Stimulated activated CD8-positive, alpha-beta memory T cell treated with anti-CD3 and anti-CD28 coated beads, Interleukin-15, amount 100 ng/mL, for 48 hours (primary cell): ENCODE results near the gene KPNA1.
"Not testable (repeated sequence)": the region's sequence is repeated elsewhere in the genome, so short reads cannot be mapped to it uniquely, and the experiment has no call there.

Source experiments
- DNase-seq, 2 donors: peaks; one replicate each; pipeline ENCODE4 v3.0.0-alpha.2; 2020; ENCODE audit warnings: low read depth in 2 of 2

The KPNA1 gene

DNA sequence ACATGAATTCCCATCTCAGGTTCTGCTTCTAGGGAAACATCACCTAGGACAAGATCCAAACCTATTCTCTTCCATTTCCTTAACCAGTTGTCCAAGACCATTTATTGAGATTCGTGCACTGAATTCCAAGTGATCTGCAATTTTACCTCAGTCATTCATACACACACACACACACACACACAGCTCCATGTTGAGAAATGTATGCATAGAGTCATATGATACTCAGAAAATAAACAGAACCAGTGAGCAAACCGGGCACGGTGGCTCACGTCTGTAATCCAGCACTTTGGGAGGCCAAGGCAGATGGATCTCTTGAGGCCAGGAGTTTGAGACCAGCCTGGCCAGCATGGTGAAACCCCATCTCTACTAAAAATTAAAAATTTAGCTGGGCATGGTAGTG lies 6.1 kb upstream of the KPNA1 start:
- no peak for DNase-seq

- no peak for DNase-seq
Observed at GRCh38 chr3:122519693-122520092, 5.0 kb upstream of the KPNA1 start.

DNA sequence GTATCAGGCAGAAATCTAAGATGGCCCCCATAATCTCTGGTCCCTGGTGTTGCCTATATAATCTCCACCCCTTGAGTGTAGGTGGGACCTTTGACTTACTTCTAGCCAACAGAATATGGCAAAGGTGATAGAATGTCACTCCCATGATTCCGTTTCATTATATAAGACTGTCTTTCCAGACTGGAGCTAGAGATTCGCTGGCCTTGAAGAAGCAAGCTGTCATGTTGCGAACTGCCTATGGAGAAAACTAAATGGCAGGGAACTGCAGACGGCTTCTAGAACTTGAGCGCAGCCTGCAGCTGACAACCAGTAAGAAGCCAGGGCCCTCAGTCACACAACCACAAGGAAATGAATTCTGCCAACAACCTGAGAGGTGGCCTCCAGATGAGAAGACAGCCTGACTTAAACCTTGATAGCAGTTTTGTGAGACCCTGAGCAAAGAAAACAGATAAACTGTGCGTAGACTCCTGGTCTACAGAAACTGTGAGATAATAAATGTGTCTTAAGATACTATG lies 2.2 kb upstream of the KPNA1 start:
- DNase-seq, result no peak

DNA sequence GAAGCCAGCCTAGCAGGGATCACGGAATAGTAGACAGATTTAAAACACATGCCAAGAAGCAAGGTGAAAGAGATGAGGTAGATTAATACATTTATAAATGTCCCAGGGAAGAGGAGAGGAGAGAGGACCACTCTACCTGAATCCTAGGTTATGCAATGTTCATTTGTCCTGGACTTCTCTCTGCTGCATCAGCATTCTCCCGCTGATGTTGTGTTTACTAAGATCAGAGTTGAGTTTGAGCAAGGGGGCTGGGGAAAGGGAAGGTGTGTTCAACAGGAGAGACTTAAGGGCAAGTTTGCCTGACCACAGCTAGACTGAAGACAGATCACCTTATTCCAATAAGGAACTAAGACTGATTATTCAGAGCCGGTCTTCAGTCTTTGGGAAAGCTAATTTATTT lies 1.1 kb upstream of the KPNA1 start:
- no peak for DNase-seq

GRCh38 chr3:122515020-122515468 lies 305 bp upstream of the KPNA1 start:
- no peak for DNase-seq

DNA sequence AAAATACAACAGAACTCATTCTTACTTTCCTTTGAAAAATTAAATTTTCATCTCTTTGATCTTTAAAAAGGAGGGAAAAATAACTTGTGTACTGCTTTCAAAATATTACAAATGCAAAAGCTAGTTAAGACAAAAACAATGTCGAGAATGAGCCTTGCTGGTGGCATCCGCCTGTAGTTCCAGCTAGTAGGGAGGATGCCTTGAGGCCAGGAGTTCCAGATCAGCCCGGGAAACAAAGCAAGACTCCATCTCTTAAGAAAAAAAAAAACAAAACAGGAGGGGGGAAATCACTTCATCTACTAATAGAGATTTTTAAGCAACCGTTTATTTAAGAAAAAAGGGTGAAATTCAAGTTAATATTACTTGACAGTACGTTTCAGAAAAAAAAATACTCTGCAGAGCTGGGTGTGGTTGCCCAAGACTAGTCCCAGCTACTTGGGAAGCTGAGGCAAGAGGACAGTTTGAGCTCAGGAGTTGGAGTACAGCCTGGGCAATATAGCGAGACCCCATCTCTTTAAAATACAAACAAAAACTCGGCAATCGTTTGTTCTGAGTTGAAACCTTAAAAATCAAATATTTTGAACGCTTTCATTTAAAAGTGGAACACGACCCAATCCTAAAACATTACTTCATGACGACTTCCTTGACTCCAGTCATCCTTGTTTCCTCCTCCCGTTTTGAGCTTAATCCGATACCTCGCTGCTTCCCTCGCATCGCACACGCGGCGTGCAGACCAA lies 1.2 kb downstream of the KPNA1 start:
- no peak for DNase-seq

- DNase-seq, result no peak
Observed at GRCh38 chr3:122512284-122512683, 2.5 kb downstream of the KPNA1 start.

DNA sequence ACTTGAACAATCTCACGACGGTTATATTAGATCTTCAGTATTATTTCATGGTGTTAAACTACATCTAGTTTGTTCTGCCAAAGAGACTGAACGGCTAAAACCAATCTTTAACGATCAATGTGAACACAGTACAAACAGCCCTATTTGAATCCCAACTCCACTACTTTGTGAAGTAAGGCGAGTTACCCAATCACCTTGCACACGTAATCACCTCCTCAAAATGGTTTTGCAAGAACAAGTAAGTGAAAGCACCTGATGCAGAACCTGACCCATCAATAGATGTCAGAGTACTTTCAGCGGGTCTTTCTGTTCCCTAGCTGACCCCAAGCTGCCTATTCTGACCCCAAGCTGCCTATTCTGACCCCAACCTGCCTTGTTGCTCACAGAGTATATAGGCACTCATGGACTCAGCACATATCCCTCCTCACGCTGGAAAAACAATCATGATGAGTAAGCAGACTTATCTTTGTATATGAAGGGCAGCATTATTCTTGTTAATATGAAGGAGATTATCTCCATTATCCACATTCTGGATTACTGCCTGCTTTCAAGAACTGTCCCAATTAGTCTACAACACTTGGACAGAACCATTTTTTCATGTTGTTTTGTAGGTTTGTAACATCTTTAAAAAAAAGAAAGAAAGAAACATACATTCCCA lies 3.7 kb downstream of the KPNA1 start:
- DNase-seq, result no peak

DNA sequence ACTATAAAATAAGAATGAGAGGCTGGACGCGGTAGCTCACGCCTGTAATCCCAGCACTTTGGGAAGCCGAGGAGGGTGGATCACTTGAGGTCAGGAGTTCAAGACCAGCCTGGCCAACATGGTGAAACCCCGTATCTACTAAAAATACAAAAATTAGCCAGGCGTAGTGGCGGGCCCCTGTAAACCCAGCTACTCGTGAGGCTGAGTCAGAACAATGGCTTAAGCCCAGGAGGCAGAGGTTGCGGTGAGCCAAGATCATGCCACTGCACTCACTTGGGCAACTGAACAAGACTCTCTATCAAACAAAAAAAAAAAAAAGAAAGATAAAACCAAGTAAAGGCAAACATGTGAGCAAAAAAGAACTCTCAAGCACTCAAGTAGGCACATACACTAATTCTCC lies 5.8 kb downstream of the KPNA1 start:
- not testable (repeated sequence) for DNase-seq

DNA sequence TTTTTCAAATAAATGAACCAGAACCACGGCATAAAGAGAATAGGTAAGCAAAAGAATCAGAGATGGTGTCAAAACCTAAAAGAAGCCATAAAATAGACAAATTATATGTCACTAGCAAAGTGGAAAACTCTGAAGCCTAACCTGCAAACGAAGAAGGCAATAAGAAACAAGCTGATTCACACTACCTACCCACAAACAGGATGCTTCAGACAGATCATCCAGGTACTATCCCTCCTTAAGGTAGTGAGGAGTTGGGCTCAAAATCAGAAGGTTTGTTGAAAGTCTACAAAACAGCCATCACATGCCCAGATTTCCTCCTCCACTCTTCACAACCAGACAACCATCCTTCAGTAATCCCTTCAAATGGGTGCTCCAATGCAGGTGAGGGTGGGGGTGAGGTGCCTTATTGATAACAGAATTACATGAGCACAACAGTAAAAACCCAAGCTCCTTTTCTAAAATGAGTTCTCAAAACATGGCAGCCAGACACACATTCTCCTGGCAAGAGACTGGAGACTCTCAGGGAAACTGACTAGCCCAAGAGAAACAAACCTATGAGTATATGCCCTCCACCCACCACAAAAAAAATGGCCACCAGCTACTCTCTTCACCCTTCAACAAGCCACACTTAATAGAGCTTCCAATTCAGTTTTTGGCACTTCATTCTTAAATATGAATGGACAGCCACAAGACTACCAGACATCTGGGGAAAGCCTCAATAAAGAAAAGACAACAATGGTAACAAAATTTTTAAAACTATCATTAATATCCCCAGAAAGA lies 6.4 kb downstream of the KPNA1 start:
- no peak for DNase-seq

DNA sequence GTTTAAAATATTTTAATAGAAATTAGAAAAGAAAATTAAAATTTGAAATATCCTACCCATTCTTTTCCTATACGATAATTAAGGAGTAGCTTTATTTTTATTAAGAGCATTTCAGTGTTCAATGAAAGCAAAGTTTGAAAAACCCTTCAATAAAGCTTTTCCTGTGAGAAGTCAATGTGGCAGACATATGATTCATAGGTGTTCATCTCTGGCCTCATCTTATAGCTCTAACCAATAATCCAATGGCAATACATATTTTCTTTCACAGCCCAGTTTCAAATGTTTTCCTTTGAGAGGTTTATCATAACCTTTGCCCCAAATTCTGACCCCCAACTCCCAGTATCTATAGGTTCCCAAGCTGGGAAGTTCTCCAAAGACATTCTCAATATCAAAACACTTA lies 8.3 kb downstream of the KPNA1 start:
- DNase-seq, result no peak

DNA sequence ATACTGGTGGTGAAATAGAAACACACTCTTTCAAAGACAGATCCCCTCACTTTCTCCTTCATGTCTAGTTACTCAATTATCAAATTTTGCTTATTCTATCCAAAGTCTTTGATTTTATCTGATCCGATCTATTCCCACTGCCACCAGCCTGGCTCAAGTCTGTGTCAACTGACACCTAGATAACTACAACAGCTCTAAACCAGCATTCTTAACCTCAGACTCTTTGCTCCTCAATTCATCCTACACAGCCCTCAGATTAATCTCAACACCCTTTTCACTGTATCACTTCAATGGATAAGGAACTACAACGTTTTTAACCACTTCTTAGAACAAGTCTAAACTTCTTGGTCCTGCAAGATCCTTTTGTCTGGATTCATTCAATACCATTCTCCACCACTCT lies 9.1 kb downstream of the KPNA1 start:
- DNase-seq, result no peak

DNA sequence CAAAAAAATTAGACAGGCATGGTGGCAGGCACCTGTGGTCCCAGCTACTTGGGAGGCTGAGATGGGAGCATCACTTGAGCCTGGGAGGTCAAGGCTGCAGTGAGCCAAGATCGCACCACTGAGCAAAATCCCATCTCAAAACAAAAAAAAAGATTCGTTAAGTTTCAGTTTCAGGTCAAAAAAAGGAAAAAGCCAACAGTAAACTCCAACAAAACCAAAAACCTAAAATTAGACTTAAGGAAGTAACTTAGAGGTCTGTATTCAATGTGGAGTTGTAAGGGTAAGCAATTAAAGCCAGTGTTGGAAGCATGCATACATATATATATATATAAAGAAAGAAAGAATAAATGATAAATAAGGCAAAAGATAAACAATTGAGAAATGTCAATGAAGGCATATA lies 11.8 kb downstream of the KPNA1 start:
- DNase-seq, result no peak

DNA sequence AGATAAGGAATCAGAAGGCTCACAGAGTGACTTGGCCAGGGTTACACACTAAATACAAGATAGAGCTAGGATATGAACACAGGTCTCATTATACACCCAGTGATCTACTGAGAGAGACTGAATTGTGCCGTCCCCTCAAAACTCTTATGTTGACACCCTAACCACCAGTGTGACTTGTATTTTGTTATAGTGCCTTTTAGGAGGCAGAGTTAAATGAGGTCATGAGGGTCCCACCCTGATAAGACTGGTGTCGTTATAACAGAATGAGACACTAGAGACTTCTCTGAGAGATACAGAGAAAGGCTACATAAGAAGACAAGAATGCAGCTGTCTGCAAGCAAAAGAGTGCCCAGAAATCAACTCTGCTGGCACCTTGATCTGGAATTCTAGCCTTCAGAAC lies 12.6 kb downstream of the KPNA1 start:
- no peak for DNase-seq

DNA sequence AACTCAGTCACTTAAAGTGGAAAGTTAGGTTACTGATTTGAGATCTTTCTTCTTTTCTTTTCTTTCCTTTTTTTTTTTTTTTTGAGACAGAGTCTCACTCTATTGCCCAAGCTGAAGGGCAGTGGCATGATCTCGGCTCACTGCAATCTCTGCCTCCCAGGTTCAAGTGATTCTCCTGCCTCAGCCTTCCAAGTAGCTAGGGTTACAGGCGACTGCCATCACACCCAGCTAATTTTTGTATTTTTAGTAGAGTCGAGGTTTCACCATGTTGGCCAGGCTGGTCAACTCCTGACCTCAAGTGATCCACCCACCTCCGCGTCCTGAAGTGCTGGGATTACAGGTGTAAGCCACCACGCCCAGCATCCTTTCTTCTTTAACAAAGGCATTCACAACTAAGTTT lies 13.8 kb downstream of the KPNA1 start:
- DNase-seq, result not testable (repeated sequence)

DNA sequence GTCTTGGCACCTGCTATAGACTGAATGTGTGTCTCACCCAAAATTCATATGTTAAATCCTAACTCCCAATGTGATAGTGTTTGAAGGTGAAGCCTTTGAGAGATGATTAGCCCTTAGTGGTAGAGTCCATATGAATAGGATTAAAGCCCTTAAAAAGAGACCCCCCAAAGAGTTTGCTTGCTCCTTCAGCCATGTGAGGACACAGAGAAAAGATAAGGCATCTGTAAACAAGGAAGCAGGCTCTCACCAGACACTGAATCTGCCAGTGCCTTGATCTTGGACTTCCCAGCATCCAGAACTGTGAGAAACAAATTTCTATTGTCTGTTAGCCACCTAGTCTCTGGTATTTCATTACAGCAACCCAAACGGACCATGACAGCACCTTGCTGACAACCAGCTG lies 16.6 kb downstream of the KPNA1 start:
- no peak for DNase-seq

DNA sequence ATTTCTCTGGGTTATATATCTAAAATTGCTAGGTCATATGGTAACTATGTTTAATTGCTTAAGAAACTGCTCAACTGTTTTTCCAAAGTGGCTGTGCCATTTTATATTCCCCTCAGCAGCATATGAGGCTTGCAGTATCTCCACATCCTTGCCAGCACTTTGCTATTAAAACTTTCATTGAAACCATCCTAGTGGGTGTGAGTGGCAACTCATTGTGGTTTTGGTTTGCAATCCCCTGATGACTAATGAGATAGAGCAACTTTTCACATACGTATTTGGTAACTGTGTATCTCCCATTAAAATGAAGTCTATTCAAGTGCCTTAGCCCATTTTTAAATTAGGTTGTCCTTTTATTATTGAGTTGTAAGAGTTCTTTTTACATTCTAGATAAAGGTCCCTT lies 17.3 kb downstream of the KPNA1 start:
- DNase-seq, result peak in 1 of 2 donors; percentile 29

GRCh38 chr3:122496508-122496907 lies 18.2 kb downstream of the KPNA1 start:
- DNase-seq, result no peak

DNA sequence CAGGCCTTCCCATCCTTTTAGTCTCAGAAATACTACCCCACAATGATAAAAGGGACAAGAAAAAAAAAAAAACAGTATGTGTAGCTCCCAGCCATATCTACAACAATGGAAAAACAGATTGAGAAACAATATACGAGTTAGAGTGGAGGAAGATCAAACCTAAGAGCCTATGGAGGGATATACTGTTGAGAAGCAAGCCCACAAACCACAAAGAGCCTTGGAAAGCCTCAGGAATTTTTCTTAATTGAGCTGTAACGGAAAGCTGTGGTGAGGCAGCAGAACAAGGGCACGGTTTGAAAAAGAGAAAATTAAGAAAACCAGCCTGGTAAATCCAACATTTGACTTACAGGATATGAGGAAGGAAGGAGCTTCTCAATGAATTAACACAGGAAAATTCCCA lies 21.4 kb downstream of the KPNA1 start:
- DNase-seq, result no peak

DNA sequence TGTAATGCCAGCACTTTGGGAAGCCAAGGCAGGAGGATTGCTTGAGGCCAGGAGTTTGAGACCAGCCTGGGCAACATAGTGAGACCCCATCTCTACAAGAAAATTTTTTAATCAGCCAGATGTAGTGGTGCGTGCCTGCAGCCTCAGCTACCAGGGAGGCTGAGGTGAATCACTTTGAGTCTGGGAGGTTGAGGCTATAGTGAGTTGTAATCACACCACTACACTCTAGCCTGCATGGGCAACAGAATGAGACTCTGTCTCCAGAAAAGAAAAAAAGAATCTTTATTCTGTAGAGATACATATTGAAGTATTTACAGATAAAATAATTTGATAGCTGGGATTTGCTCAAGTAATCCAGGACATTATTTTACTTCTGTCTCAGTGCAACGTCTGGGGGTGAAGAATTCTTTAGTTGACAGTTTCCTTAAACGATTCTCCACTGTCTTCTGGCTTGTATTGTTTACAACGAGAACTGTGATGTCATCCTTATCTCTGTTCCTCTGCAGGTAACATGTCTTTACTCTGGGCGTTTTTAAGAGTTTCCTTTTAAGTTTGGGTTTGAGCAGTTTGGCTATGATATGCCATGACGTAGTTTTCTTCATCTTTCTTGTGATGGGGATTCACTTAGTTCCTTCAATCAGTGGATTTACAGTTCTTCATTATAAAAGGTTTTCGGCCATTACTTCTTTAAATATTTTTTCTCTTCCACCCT lies 26.3 kb downstream of the KPNA1 start:
- DNase-seq, result no peak

GRCh38 chr3:122484985-122485384 lies 29.8 kb downstream of the KPNA1 start:
- DNase-seq, result no peak

DNA sequence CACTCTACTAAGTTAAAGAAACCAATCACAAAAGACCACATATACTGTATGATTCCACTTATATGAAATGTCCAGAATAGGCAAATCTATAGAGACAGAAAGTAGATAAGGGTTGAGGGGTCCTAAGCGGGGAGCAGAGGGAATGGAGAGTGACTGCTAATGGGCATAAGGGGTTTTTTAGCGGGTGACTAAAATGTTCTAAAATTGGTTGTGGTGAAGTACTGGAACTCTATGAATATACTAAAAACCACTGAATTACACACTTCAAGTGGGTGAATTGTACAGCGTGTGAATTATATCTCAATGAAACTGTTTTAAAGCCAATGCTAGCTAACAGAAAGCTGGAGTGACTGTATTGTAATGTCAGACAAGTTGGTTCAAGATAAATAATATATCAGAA lies 33.3 kb downstream of the KPNA1 start:
- no peak for DNase-seq
